Epithelial cell of esophagus (primary cell): ENCODE results near the gene GPR17.

Source experiments
- DNase-seq: peaks from one replicate; pipeline ENCODE4 v3.0.0; 2010; ENCODE audit warnings: low read depth
- H3K4me3 ChIP-seq: 2 replicates; pipeline ENCODE4 v1.5.1; 2011; ENCODE audit warnings: mild to moderate bottlenecking, low read length, control low read depth
- TF ChIP-seq, protein P1 (sequence below): IDR thresholded peaks from 2 replicates; pipeline ENCODE4 v1.5.1; 2011; ENCODE audit warnings: low read depth, mild to moderate bottlenecking, low read length, control low read depth, inconsistent platforms; ENCODE audit not compliant: insufficient read depth; ENCODE audit errors: missing control alignments

The GPR17 gene

DNA sequence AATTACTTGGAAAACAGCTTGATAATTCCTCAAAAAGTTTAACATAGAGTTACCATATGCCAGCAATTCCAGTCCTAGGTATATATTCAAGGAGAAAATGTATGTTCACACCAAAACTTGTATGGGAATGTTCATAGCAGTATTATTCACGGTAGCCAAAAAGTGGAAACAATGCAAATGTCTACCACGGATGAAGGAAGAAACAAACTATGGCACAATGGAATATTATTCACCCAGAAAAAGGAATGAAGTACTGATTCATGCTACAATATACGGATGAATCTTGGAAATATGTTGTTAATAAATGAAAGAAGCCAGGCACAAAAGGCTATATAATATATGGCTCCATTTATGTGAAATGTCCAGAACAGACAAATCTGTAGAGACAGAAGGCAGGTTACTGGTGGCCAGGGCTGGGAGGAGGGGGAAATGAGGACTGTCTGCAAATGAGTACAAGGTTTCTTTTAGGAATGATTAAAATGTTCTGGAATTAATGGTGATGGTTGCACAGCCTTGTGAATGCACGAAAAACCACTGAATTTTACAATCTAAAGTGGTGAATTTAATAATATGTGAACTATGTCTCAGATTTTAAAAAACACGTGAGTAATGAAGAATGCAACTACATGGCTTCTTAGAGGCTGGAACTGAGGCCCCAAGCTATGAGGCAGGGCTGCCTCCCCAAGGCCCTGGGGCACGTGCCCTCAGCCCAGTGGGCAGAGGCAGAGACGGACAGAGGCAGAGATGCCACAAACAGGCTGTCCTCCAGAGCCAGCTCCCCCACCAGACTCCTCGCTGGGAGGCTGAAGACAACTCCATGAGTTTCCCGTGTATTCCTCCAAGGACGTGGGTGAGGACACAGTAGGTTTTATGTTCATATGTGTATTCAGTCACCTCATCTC, 24.4 kb downstream of the GPR17 start:
- TF ChIP-seq, protein P1, sequence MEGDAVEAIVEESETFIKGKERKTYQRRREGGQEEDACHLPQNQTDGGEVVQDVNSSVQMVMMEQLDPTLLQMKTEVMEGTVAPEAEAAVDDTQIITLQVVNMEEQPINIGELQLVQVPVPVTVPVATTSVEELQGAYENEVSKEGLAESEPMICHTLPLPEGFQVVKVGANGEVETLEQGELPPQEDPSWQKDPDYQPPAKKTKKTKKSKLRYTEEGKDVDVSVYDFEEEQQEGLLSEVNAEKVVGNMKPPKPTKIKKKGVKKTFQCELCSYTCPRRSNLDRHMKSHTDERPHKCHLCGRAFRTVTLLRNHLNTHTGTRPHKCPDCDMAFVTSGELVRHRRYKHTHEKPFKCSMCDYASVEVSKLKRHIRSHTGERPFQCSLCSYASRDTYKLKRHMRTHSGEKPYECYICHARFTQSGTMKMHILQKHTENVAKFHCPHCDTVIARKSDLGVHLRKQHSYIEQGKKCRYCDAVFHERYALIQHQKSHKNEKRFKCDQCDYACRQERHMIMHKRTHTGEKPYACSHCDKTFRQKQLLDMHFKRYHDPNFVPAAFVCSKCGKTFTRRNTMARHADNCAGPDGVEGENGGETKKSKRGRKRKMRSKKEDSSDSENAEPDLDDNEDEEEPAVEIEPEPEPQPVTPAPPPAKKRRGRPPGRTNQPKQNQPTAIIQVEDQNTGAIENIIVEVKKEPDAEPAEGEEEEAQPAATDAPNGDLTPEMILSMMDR, result no peak
- no peak overlapping the region for H3K4me3 ChIP-seq
- DNase-seq, result no peak

DNA sequence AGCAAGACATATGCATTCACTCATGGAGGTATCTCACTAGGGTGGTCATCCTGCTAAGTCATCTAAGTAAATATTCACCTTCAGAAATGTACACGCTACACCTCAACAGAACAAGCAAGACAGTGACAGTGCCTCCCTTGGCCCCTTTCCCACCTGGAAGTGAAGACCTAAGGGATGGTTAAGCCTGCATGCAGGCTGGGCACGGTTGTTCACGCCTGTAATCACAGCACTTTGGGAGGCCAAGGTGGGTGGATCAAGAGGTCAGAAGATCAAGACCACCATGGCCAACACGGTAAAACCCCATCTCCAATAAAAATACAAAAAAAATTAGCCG, 25.0 kb downstream of the GPR17 start:
- H3K4me3 ChIP-seq, result no peak overlapping the region
- DNase-seq, result no peak
- TF ChIP-seq, protein P1, result no peak

DNA sequence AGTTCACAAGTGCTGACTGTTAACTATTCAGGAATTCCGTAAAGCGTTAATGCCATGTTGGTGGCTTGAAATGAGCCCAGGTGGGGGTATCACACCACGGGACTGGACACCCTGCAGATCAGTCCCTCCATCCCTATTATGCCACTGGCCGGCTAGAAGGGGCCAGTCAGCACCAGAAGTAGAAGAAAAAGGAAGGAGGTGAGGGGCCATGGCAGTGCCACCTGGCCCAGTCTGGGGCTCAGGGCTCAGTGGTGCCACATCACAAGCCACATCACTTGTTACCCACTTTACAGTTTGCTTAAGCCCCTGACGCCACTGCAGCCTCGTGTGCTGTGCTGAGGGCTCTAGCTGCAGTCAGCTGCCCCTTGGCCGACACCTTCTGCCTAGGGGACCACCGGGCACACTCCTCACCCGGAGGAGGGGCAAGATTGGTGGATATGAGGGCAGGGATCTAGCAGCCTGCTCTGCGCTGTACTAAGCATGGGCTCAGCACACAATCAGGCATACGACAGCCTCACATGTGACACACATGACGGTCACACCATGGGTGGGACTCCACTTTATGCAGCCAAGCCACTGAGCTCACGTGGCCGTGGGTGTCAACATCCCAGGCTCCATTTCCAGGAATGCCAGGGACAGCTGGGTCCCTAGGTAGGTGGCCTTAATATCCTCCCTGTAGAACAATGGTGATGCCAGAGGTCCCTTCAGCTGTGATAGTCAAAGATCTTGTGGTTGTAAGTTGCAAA, 25.8 kb downstream of the GPR17 start:
- no peak for DNase-seq
- H3K4me3 ChIP-seq, result no peak overlapping the region
- TF ChIP-seq, protein P1, result no peak

DNA sequence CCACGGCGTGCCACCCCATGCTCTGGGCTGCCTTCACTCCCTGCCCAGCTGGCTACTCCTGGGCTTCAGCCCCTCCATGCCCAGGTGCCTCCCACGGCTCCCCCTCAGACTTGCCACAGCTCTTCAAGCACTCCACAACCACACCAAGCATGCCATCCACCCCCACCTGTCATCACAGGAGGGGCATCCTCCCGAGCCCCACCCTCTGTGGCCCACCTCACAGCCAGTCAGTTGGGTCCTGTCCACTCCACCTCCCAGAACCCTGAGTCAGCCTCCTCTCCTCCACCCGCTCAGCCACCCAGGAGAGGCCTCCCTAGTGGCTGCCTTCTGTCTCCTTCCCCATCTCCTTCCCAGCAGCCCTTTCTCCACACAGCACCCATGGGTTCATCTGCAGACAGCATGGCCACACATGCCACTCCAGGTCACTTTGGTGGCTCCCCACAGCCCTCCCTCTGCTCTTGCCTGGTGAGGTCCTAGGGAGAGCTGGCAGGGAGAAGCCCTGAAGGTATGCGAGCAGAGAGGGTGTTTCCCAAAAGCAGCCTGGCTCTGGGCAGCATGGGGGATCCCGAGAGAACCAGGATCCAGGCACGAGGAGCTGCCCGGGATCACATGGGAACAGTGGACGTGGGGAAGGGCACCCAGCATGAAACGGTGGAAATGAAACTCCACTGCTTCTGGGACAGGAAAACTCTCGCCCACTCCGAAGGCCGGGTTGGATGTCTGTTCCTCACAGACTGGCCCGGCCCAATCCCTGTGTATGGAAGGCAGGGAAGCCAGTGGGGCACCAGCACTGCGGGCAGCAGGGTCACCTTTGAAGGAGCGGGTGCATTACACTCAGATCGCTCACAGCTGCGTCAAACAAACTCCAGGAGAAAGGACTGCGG, 26.6 kb downstream of the GPR17 start:
- TF ChIP-seq, protein P1, result no peak
- no peak for DNase-seq
- H3K4me3 ChIP-seq, result no peak overlapping the region

DNA sequence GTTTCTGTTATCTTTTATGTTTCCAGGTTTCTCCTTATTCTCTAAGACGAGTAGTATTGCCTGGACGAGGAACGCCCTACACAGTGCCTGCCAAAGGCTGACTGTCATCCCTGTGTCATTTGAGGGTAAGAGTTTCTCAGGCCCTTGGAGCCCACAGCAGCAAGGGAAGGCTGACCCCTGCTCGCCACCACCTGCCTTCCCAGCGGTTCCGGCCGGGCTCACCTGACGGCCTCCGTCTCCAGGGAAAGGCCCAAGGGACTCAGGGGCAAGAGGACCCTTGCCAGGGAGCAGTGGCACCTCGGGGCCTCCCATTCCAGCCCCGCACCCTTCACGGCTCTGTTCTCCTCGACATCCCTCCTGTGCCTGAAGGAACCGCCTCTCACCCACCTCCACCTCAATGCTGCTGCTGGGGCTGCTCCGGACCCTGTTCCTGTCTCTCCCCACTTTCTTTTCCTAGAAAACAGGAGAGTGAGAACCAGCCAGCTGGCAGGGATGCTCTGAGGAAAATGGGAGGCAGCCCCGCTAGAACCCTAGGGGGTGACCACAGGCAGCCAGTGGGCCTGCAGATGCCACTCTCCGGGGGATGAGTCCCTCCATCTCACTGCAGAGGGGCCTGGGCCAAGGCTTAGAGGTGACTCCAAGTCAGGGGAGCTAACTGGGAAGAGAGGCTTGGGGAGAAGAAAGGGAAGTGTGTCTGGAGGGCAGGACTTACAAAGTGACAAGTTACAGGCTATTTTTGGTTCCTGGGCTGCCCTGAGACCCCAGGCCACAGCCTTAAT, 27.5 kb downstream of the GPR17 start:
- no peak for DNase-seq
- TF ChIP-seq, protein P1, result no peak
- H3K4me3 ChIP-seq, result no peak overlapping the region
